Measurements from ENCODE around the gene DMRTB1.
"Not testable (repeated sequence)": the region's sequence is repeated elsewhere in the genome, so short reads cannot be mapped to it uniquely, and the experiment has no call there.

The DMRTB1 gene

GRCh38 chr1:53459321-53460175 is at the start of gene DMRTB1:
DMRTB1 (plus strand) TSS chr1:53459399; CDS start chr1:53459454, 55 bp downstream.
- DNase-seq (ENCODE audit: low read depth): no peak

GRCh38 chr1:53409695-53410094 is 49.5 kb upstream of the DMRTB1 start:
- no peak for DNase-seq (ENCODE audit: low read depth)

GRCh38 chr1:53410100-53410541 is 49.1 kb upstream of the DMRTB1 start:
- no peak for DNase-seq (ENCODE audit: low read depth)

- DNase-seq (ENCODE audit: low read depth): no peak
Measured at GRCh38 chr1:53410701-53411100, 48.5 kb upstream of the DMRTB1 start.

- no peak for DNase-seq (ENCODE audit: low read depth)
Measured at GRCh38 chr1:53411541-53412152, 47.6 kb upstream of the DMRTB1 start.

GRCh38 chr1:53412285-53413174 is 46.7 kb upstream of the DMRTB1 start:
- no peak for DNase-seq (ENCODE audit: low read depth)

- peak; percentile 54 for DNase-seq (ENCODE audit: low read depth)
Measured at GRCh38 chr1:53413175-53414001, 45.8 kb upstream of the DMRTB1 start.

GRCh38 chr1:53414632-53415031 is 44.6 kb upstream of the DMRTB1 start:
- DNase-seq (ENCODE audit: low read depth): no peak

- no peak for DNase-seq (ENCODE audit: low read depth)
Measured at GRCh38 chr1:53415432-53415831, 43.8 kb upstream of the DMRTB1 start.

- DNase-seq (ENCODE audit: low read depth): no peak
Measured at GRCh38 chr1:53416269-53416813, 42.9 kb upstream of the DMRTB1 start.

- DNase-seq (ENCODE audit: low read depth): no peak
Measured at GRCh38 chr1:53417074-53417511, 42.1 kb upstream of the DMRTB1 start.

GRCh38 chr1:53419034-53419433 is 40.2 kb upstream of the DMRTB1 start:
- DNase-seq (ENCODE audit: low read depth): no peak

- DNase-seq (ENCODE audit: low read depth): no peak
Measured at GRCh38 chr1:53420341-53420740, 38.9 kb upstream of the DMRTB1 start.

- no peak for DNase-seq (ENCODE audit: low read depth)
Measured at GRCh38 chr1:53421208-53421607, 38.0 kb upstream of the DMRTB1 start.

GRCh38 chr1:53430261-53430660 is 28.9 kb upstream of the DMRTB1 start:
- no peak for DNase-seq (ENCODE audit: low read depth)

- DNase-seq (ENCODE audit: low read depth): no peak
Measured at GRCh38 chr1:53430779-53431178, 28.4 kb upstream of the DMRTB1 start.

- DNase-seq (ENCODE audit: low read depth): no peak
Measured at GRCh38 chr1:53431244-53431643, 28.0 kb upstream of the DMRTB1 start.

GRCh38 chr1:53431805-53432565 is 27.2 kb upstream of the DMRTB1 start:
- DNase-seq (ENCODE audit: low read depth): no peak

GRCh38 chr1:53432611-53433010 is 26.6 kb upstream of the DMRTB1 start:
- DNase-seq (ENCODE audit: low read depth): no peak

GRCh38 chr1:53434405-53435007 is 24.7 kb upstream of the DMRTB1 start:
- not testable (repeated sequence) for DNase-seq (ENCODE audit: low read depth)
